Activated CD8-positive, alpha-beta memory T cell treated with anti-CD3 and anti-CD28 coated beads for 36 hours (primary cell): Measurements from ENCODE around the gene HMX2. TPM values are rescaled to one million over a fixed set of nuclear protein-coding genes. Genes with fewer than 3 reads are reported as not detected.

Source experiments
- CTCF ChIA-PET: fragments of 350-600 bp; sonication (Branson Sonifier 250); formaldehyde crosslinking; loops from one replicate; lab custom pipeline; 2021; ENCODE audit warnings: antibody characterized with exemption; lab: Charles Lee
- POLR2A ChIA-PET: fragments of 350-600 bp; sonication (Branson Sonifier 250); formaldehyde crosslinking; loops from one replicate; lab custom pipeline; 2021; ENCODE audit warnings: antibody characterized with exemption; lab: Charles Lee
- total RNA-seq, 2 experiments: library from RNA; stranded (reverse); gene quantifications; one replicate each; pipeline ENCODE4 v1.2.3, GENCODE V29; 2021

Gene HMX2
- total RNA-seq = not detected

- CTCF ChIA-PET = interaction anchor here (0.6 to 2.1 kb wide), 2 partner anchors 16 to 1087 kb away, joined by 4 to 5 read pairs; no protein-coding TSS in a partner anchor
- POLR2A ChIA-PET = interaction anchor here (0.7 kb wide), 1 partner anchor 120 kb away, joined by 3 read pairs; no protein-coding TSS in a partner anchor
These were observed at the start of gene HMX2 for GRCh38 chr10:123147635-123148413. Gene HMX2, plus strand, starts transcription at chr10:123148136. Its CDS starts 243 bp downstream, at chr10:123148379.

- POLR2A ChIA-PET = no interaction called here
- CTCF ChIA-PET = no interaction called here
These were observed 47.7 kb upstream of the HMX2 start for GRCh38 chr10:123100030-123100762.

- POLR2A ChIA-PET = no interaction called here
- CTCF ChIA-PET = no interaction called here
These were observed 46.1 kb upstream of the HMX2 start for GRCh38 chr10:123101872-123102271.

- ChIA-PET POLR2A (no interaction called here), CTCF (no interaction called here)
These were observed 45.3 kb upstream of the HMX2 start for GRCh38 chr10:123102673-123103072.

- ChIA-PET POLR2A (no interaction called here), CTCF (no interaction called here)
These were observed 44.0 kb upstream of the HMX2 start for GRCh38 chr10:123103944-123104343.

GRCh38 chr10:123109466-123109865, 38.5 kb upstream of the HMX2 start:
- CTCF ChIA-PET = no interaction called here

GRCh38 chr10:123117644-123118417, 30.1 kb upstream of the HMX2 start:
- ChIA-PET POLR2A (no interaction called here), CTCF (no interaction called here)

More at GRCh38 chr10:123109466-123109865, 38.5 kb upstream of the HMX2 start:
- POLR2A ChIA-PET = no interaction called here

- ChIA-PET CTCF (no interaction called here), POLR2A (no interaction called here)
These were observed 28.9 kb upstream of the HMX2 start for GRCh38 chr10:123119081-123119480.

- ChIA-PET POLR2A (no interaction called here), CTCF (no interaction called here)
These were observed 21.7 kb upstream of the HMX2 start for GRCh38 chr10:123126246-123126645.

GRCh38 chr10:123129618-123130271, 18.2 kb upstream of the HMX2 start:
- POLR2A ChIA-PET = no interaction called here
- CTCF ChIA-PET = no interaction called here

GRCh38 chr10:123132576-123133477, 15.1 kb upstream of the HMX2 start:
- POLR2A ChIA-PET = interaction anchor here (0.6 kb wide), 1 partner anchor 11 kb away, joined by 4 read pairs; no protein-coding TSS in a partner anchor

GRCh38 chr10:123133541-123134342, 14.2 kb upstream of the HMX2 start:
- POLR2A ChIA-PET = no interaction called here
- CTCF ChIA-PET = interaction anchor here (1.0 to 3.6 kb wide), 9 partner anchors 11 to 429 kb away, joined by 3 to 21 read pairs (median 4); no protein-coding TSS in a partner anchor

More at GRCh38 chr10:123132576-123133477, 15.1 kb upstream of the HMX2 start:
- CTCF ChIA-PET = interaction anchor here (0.8 to 3.6 kb wide), 11 partner anchors 12 to 430 kb away, joined by 3 to 21 read pairs (median 4); no protein-coding TSS in a partner anchor

GRCh38 chr10:123134343-123134914, 13.5 kb upstream of the HMX2 start:
- ChIA-PET POLR2A (no interaction called here), CTCF (interaction anchor here (1.2 to 3.6 kb wide), 6 partner anchors 11 to 428 kb away, joined by 3 to 21 read pairs (median 6); no protein-coding TSS in a partner anchor)

- CTCF ChIA-PET = interaction anchor here (2.3 to 3.6 kb wide), 3 partner anchors 10 to 424 kb away, joined by 9 to 21 read pairs (median 11); no protein-coding TSS in a partner anchor
- POLR2A ChIA-PET = no interaction called here
These were observed 13.0 kb upstream of the HMX2 start for GRCh38 chr10:123134915-123135414.

GRCh38 chr10:123135415-123136141, 12.4 kb upstream of the HMX2 start, which contains the start of gene HMX3:
Gene HMX3, plus strand, starts transcription at chr10:123135970. Its CDS starts 81 bp downstream, at chr10:123136051.
- ChIA-PET CTCF (no interaction called here), POLR2A (no interaction called here)
